ENCODE measurements around the gene SYDE1.
"Not testable (repeated sequence)": the region's sequence is repeated elsewhere in the genome, so short reads cannot be mapped to it uniquely, and the experiment has no call there.

Gene SYDE1

DNA sequence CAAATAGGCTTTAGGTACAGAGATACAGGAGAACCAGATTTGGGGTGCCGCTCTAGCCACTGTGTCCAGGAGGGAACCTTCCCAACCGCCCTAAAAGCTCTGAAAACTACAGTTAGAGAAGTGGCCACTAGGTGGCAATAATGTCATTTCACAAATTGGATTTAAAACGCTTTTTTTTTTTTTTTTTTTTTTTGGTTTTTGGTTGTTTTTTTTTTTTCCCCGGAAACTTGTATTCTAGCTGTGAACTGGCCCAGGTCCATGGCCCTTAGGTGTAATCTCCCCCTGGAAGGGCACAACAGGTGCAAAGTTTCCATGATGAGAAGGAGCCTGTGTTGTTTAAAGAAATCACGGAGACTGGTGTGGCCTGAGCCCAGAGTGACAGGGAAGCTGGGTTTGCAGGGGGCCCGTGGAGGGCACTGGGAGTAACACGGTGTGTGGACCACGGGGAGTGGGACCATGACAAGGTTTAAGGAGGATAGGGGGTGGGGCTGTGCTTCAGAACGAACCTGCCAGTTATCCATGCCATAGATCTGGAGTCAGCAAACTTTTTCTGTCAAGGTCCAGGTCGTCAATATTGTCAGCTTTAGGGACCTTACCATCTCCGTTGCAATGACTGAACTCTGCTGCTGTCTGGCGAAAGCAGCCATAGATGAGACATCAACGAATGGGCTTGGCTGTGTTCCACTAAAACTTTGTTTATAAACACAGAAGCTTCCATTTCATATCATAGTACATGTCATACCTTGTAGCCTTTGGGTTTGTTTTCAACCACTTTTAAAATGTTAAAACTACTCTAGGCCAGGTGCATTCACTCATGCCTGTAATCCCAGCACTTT is 15.1 kb upstream of the SYDE1 start:
- no peaks in the 10 kb centered on the region for H3K9me3 ChIP-seq (ENCODE audit: control insufficient read depth in 2 of 2, low read length in 2 of 2)
- peaks cover 7% of the 10 kb centered on the region for H3K4me1 ChIP-seq (ENCODE audit: control insufficient read depth, insufficient read depth, low read length)

DNA sequence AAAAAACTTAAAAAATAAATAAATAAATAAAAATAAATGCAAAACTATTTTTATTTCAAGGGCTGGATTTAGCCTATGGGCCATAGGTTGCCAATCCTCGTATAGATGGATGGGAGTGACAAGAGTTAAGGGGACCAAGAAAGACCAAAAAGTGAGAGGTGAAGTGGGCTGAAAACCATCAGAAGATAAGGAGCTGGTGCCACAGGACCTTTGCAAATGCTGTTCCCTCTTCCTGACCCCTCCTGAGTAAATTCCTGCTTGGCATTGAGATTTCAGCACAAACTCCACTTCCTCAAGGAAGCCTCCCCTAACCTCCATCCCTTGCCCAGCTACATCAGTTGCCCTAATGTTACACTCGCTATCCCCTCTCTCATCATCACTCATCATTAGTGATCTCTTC is 14.2 kb upstream of the SYDE1 start:
- no peak overlapping the region for H3K9ac ChIP-seq (ENCODE audit: low read length in 2 of 2)
- H3K27ac ChIP-seq (ENCODE audit: low read length), result no peak overlapping the region
- no peak overlapping the region for H3K4me3 ChIP-seq (ENCODE audit: low read length in 2 of 2)
- H3K27me3 ChIP-seq (ENCODE audit: control insufficient read depth in 1 of 2, insufficient read depth in 2 of 2, low read length in 2 of 2), result peaks cover 0 to 2% of the 10 kb centered on the region in 2 donors
- H3K4me1 ChIP-seq (ENCODE audit: control insufficient read depth, insufficient read depth, low read length), result peaks cover 7% of the 10 kb centered on the region
- no peaks in the 10 kb centered on the region for H3K9me3 ChIP-seq (ENCODE audit: control insufficient read depth in 2 of 2, low read length in 2 of 2)
- H3K36me3 ChIP-seq (ENCODE audit: control insufficient read depth in 2 of 2, insufficient read depth in 2 of 2, low read length in 2 of 2), result no peaks in the 10 kb centered on the region

More for the DNA sequence above, 15.1 kb upstream of the SYDE1 start:
- Histone ChIP-seq H3K36me3 (ENCODE audit: control insufficient read depth in 2 of 2, insufficient read depth in 2 of 2, low read length in 2 of 2) (no peaks in the 10 kb centered on the region), H3K9ac (ENCODE audit: low read length in 2 of 2) (peak overlapping the region; percentile 13 to 58), H3K27me3 (ENCODE audit: control insufficient read depth in 1 of 2, insufficient read depth in 2 of 2, low read length in 2 of 2) (peaks cover 0 to 9% of the 10 kb centered on the region in 2 donors), H3K27ac (ENCODE audit: low read length) (no peak overlapping the region), H3K4me3 (ENCODE audit: low read length in 2 of 2) (peak overlapping the region; percentile 21 to 29)

DNA sequence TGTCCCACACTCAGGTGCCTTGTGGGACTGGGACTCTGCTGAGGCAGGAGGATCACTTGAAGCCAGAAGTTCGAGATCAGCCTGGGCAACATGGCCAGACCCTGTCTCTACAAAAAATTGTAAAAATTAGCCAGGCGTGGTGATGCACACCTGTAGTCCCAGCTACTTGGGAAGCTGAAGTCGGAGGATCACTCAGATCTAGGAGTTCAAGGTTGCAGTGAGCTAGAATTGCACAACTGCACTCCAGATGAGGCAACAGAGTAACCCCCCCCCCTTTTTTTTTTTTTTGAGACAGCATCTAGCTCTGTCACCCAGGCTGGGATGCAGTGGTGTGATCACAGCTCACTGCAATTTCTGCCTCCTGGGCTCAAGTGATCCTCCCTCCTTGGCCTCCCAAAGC is 11.0 kb upstream of the SYDE1 start:
- Histone ChIP-seq H3K4me1 (ENCODE audit: control insufficient read depth, insufficient read depth, low read length) (peaks cover 7% of the 10 kb centered on the region), H3K36me3 (ENCODE audit: control insufficient read depth in 2 of 2, insufficient read depth in 2 of 2, low read length in 2 of 2) (no peaks in the 10 kb centered on the region), H3K27ac (ENCODE audit: low read length) (no peak overlapping the region), H3K4me3 (ENCODE audit: low read length in 2 of 2) (no peak overlapping the region), H3K9ac (ENCODE audit: low read length in 2 of 2) (no peak overlapping the region), H3K27me3 (ENCODE audit: control insufficient read depth in 1 of 2, insufficient read depth in 2 of 2, low read length in 2 of 2) (peaks cover 0 to 2% of the 10 kb centered on the region in 2 donors), H3K9me3 (ENCODE audit: control insufficient read depth in 2 of 2, low read length in 2 of 2) (no peaks in the 10 kb centered on the region)

DNA sequence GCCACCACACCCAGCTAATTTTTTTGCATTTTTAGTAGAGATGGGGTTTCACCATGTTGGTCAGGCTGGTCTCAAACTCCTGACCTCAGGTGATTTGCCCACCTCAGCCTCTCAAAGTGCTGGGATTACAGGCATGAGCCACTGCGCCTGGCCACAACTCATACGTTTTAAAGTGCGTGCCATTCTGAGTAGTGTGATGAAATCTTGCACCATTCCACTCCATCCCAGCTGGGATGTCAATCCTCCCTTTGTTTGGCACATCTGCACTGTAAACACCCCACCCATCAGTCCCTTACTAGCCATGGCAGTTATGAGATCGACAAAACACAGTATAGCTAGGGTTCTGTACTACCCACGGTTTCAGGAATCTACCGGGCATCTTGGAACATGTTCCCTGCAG is 9.2 kb upstream of the SYDE1 start:
- H3K4me3 ChIP-seq (ENCODE audit: low read length in 2 of 2); H3K9me3 ChIP-seq (ENCODE audit: control insufficient read depth in 2 of 2, low read length in 2 of 2); H3K4me1 ChIP-seq (ENCODE audit: control insufficient read depth, insufficient read depth, low read length); H3K36me3 ChIP-seq (ENCODE audit: control insufficient read depth in 2 of 2, insufficient read depth in 2 of 2, low read length in 2 of 2); H3K27ac ChIP-seq (ENCODE audit: low read length); H3K27me3 ChIP-seq (ENCODE audit: control insufficient read depth in 1 of 2, insufficient read depth in 2 of 2, low read length in 2 of 2); H3K9ac ChIP-seq (ENCODE audit: low read length in 2 of 2): not testable (repeated sequence)

DNA sequence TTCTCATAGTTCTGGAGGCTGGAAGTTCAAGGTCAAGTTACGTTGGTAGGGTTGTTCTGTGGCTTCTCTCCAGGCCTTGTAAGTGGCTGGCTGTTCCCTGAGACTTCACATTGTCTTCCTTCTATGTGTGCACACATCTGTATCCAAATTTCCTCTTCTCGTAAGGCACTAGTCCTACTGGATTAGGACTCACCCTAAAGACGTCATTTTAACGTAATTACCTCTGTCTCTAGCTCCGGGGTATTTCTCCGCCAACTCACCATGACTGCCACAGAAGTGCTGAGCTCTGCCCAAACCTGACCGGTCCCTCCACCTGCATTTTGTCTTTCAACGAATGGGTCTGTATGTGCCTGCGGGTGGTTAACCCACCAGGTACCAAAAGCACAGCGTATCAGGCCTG is 8.7 kb upstream of the SYDE1 start:
- Histone ChIP-seq H3K9me3 (ENCODE audit: control insufficient read depth in 2 of 2, low read length in 2 of 2) (peaks cover 0 to 2% of the 10 kb centered on the region in 2 donors), H3K9ac (ENCODE audit: low read length in 2 of 2) (no peak overlapping the region), H3K36me3 (ENCODE audit: control insufficient read depth in 2 of 2, insufficient read depth in 2 of 2, low read length in 2 of 2) (no peaks in the 10 kb centered on the region), H3K4me1 (ENCODE audit: control insufficient read depth, insufficient read depth, low read length) (no peaks in the 10 kb centered on the region), H3K4me3 (ENCODE audit: low read length in 2 of 2) (no peak overlapping the region), H3K27me3 (ENCODE audit: control insufficient read depth in 1 of 2, insufficient read depth in 2 of 2, low read length in 2 of 2) (peaks cover 0 to 2% of the 10 kb centered on the region in 2 donors), H3K27ac (ENCODE audit: low read length) (no peak overlapping the region)

DNA sequence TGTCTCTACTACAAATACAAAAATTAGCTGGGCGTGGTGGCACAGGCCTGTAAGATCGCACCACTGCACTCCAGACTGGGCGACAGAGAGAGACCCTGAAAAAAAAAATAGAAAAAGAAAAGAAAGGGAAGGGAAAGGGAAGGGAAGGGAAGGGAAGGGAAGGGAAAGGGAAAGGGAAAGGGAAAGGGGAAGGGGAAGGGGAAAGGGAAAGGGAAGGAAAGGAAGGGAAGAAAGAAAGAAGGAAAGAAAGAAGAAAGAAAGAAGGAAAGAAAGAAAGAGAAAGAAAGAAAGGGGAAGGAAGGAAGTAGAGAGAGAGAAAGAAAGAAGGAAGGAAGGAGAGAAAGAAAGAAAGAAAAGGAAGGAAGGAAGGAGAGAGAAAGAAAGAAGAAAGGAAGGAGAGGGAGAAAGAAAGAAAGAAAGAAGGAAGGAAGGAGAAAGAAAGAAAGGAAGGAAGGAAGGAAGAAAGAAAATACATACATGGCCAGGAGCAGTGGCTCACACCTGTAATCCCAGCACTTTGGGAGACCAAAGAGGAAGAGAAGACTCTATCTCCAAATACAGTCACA is 8.1 kb upstream of the SYDE1 start:
- no peak overlapping the region for H3K4me3 ChIP-seq (ENCODE audit: low read length in 2 of 2)
- H3K9ac ChIP-seq (ENCODE audit: low read length in 2 of 2), result no peak overlapping the region
- no peaks in the 10 kb centered on the region for H3K36me3 ChIP-seq (ENCODE audit: control insufficient read depth in 2 of 2, insufficient read depth in 2 of 2, low read length in 2 of 2)

DNA sequence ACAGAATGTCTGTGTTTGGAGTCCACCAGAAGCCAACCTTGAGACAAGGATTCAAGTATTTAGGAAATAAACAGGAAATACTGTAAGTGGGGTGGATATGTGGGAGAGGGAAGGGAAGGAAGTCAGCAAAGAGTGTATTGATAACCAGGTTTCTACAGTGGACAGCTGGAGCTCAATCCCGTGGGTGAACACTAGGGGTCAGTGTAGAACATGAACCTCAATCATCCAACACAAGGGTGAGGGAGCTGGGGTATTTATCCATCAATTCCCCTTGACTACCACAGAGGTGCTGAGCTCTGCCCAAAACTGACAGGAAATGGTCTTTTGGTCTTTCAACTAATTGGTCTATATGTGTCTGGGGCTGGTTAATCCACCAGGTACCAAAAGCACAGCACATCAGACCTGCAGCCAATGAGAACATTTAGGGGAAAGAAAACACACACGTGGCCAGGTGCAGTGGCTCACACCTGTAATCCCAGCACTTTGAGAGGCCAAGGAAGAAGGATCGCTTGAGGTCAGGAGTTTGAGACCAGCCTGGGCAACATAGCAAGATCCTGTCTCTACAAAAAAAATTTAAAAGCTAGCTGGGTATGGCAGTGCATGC is 5.6 kb upstream of the SYDE1 start:
- H3K27me3 ChIP-seq (ENCODE audit: control insufficient read depth in 1 of 2, insufficient read depth in 2 of 2, low read length in 2 of 2), result peaks cover 0 to under 1% of the 10 kb centered on the region in 2 donors
- no peak overlapping the region for H3K9ac ChIP-seq (ENCODE audit: low read length in 2 of 2)
- H3K27ac ChIP-seq (ENCODE audit: low read length), result no peak overlapping the region
- no peaks in the 10 kb centered on the region for H3K36me3 ChIP-seq (ENCODE audit: control insufficient read depth in 2 of 2, insufficient read depth in 2 of 2, low read length in 2 of 2)
- peaks cover 10 to 12% of the 10 kb centered on the region in 2 donors for H3K9me3 ChIP-seq (ENCODE audit: control insufficient read depth in 2 of 2, low read length in 2 of 2)
- no peak overlapping the region for H3K4me3 ChIP-seq (ENCODE audit: low read length in 2 of 2)
- peaks cover 2% of the 10 kb centered on the region for H3K4me1 ChIP-seq (ENCODE audit: control insufficient read depth, insufficient read depth, low read length)

More for the DNA sequence above, 8.1 kb upstream of the SYDE1 start:
- no peak overlapping the region for H3K27ac ChIP-seq (ENCODE audit: low read length)
- H3K9me3 ChIP-seq (ENCODE audit: control insufficient read depth in 2 of 2, low read length in 2 of 2), result peaks cover 1 to 5% of the 10 kb centered on the region in 2 donors
- H3K27me3 ChIP-seq (ENCODE audit: control insufficient read depth in 1 of 2, insufficient read depth in 2 of 2, low read length in 2 of 2), result peaks cover 0 to 2% of the 10 kb centered on the region in 2 donors
- H3K4me1 ChIP-seq (ENCODE audit: control insufficient read depth, insufficient read depth, low read length), result no peaks in the 10 kb centered on the region

DNA sequence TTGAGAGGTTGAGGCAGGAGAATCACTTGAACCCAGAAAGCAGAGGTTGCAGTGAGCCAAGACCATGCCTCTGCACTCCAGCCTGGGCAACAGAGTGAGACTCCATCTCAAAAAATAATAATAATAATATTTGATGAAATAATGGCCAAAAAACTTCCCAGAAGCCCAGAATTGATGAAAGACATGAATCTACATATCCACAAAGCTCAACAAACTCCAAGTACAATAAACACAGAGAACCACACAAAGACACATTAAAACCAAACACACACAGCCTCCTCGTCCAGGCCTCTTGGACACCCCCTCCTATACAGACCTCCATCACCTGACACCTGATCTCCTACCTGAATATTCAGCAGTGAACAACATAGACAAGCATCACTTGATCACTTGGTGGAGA is 3.2 kb upstream of the SYDE1 start:
- no peak overlapping the region for H3K9ac ChIP-seq (ENCODE audit: low read length in 2 of 2)
- no peaks in the 10 kb centered on the region for H3K36me3 ChIP-seq (ENCODE audit: control insufficient read depth in 2 of 2, insufficient read depth in 2 of 2, low read length in 2 of 2)
- H3K27ac ChIP-seq (ENCODE audit: low read length), result no peak overlapping the region
- H3K27me3 ChIP-seq (ENCODE audit: control insufficient read depth in 1 of 2, insufficient read depth in 2 of 2, low read length in 2 of 2), result no peaks in the 10 kb centered on the region
- H3K4me3 ChIP-seq (ENCODE audit: low read length in 2 of 2), result no peak overlapping the region
- H3K9me3 ChIP-seq (ENCODE audit: control insufficient read depth in 2 of 2, low read length in 2 of 2), result peaks cover 10 to 12% of the 10 kb centered on the region in 2 donors
- peaks cover 17% of the 10 kb centered on the region for H3K4me1 ChIP-seq (ENCODE audit: control insufficient read depth, insufficient read depth, low read length)

DNA sequence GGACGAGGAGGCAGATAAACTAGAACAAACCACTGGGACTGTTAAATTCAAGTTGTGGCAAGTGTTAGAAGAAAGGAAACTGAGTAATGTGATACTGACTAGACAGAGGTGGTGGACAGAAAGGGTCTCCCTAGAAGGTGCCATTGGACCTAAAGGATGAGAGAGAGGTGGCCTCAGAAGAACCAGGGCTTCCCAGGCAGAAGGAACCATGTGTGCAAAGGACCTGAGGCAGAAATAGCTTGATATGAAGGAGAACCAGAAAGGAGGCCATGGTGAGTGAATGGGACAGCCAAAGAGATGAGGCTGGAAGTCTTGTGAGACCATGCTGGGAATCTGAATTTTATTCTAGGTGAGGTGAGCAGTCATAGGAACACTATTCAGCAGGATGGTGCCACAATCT is 2.8 kb upstream of the SYDE1 start:
- Histone ChIP-seq H3K9me3 (ENCODE audit: control insufficient read depth in 2 of 2, low read length in 2 of 2) (peaks cover 10 to 12% of the 10 kb centered on the region in 2 donors), H3K27me3 (ENCODE audit: control insufficient read depth in 1 of 2, insufficient read depth in 2 of 2, low read length in 2 of 2) (no peaks in the 10 kb centered on the region), H3K4me1 (ENCODE audit: control insufficient read depth, insufficient read depth, low read length) (peaks cover 17% of the 10 kb centered on the region), H3K36me3 (ENCODE audit: control insufficient read depth in 2 of 2, insufficient read depth in 2 of 2, low read length in 2 of 2) (peaks cover 0 to 2% of the 10 kb centered on the region in 2 donors), H3K9ac (ENCODE audit: low read length in 2 of 2) (no peak overlapping the region), H3K4me3 (ENCODE audit: low read length in 2 of 2) (no peak overlapping the region), H3K27ac (ENCODE audit: low read length) (no peak overlapping the region)

DNA sequence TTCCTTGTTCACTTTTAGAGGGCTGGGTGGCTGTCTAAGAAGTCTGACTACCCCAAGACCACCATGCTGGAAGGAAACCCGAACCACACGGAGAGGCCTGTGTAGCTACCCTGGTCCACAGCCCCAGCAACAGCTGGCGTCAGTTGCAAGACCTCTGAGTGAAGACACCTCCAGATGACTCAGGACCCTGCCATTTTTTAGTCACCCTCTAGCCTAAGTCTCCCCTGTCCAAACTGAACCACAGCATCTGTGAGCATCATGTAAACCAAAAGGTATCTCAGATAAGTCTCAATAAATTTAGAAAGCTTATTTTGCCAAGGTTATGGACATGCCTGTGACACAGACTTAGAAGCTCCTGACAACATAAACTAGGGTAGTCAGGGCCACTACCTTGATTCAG is 2.2 kb upstream of the SYDE1 start:
- Histone ChIP-seq H3K4me1 (ENCODE audit: control insufficient read depth, insufficient read depth, low read length) (peaks cover 17% of the 10 kb centered on the region), H3K27ac (ENCODE audit: low read length) (no peak overlapping the region), H3K27me3 (ENCODE audit: control insufficient read depth in 1 of 2, insufficient read depth in 2 of 2, low read length in 2 of 2) (no peaks in the 10 kb centered on the region), H3K9me3 (ENCODE audit: control insufficient read depth in 2 of 2, low read length in 2 of 2) (peaks cover 10 to 12% of the 10 kb centered on the region in 2 donors), H3K4me3 (ENCODE audit: low read length in 2 of 2) (no peak overlapping the region), H3K36me3 (ENCODE audit: control insufficient read depth in 2 of 2, insufficient read depth in 2 of 2, low read length in 2 of 2) (peaks cover 0 to 2% of the 10 kb centered on the region in 2 donors), H3K9ac (ENCODE audit: low read length in 2 of 2) (no peak overlapping the region)
